Posterior cingulate gyrus (tissue), 11 donors: Measurements from ENCODE around the gene PAQR8.
"Not testable (repeated sequence)": the region's sequence is repeated elsewhere in the genome, so short reads cannot be mapped to it uniquely, and the experiment has no call there.

Source experiments
- DNase-seq, 10 donors: peaks; one replicate each; pipeline versions ENCODE4 v3.0.0 to v3.0.0-alpha.2; 2020 to 2021; ENCODE audit warnings: mixed read lengths in 3 of 10
- intact Hi-C: fragments of 100-400 bp; cut with DNase I; formaldehyde crosslinking; loops from one replicate; pipeline ENCODE4 v1.15.1; 2023

The PAQR8 gene

DNA sequence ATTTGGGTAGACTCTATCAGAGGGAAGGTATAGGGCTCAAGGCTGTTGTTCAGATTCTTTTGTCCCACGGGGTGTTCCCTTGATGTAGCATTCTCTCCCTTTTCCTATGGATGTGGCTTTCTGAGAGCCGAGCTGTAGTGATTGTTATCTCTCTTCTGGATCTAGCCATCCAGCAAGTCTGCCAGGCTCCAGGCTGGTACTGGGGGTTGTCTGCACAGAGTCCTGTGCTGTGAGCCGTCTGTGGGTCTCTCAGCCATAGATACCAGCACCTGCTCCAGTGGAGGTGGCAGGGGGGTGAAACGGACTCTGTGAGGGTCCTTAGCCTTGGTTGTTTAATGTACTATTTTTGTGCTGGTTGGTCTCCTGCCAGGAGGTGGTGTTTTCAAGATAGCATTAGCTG, 71.3 kb downstream of the PAQR8 start:
- intact Hi-C loops = not testable (repeated sequence)
- DNase-seq = peak in 1 of 10 donors; percentile 55

- no peak for DNase-seq
- intact Hi-C loops = no loop called here
Observed at GRCh38 chr6:52435345-52435744, 73.4 kb downstream of the PAQR8 start.

- DNase-seq = no peak
- intact Hi-C loops = no loop called here
Observed at GRCh38 chr6:52438926-52439325, 77.0 kb downstream of the PAQR8 start.

- no peak for DNase-seq
- intact Hi-C loops = no loop called here
Observed at GRCh38 chr6:52454556-52454955, 92.6 kb downstream of the PAQR8 start.

GRCh38 chr6:52457096-52457495, 95.1 kb downstream of the PAQR8 start:
- intact Hi-C loops = no loop called here

More at GRCh38 chr6:52457096-52457495, 95.1 kb downstream of the PAQR8 start:
- no peak for DNase-seq
